Tibial nerve (tissue), 4 donors: ENCODE data around the gene CLSTN1. TPM values are rescaled to one million over a fixed set of nuclear protein-coding genes. Genes with fewer than 3 reads are reported as not detected.

ENCODE experiments used
- DNase-seq, 2 donors: peaks; one replicate each; pipeline ENCODE4 v3.0.0-alpha.2; 2019; ENCODE audit warnings: low spot score in 2 of 2
- H3K27ac ChIP-seq, 4 donors: fragments of 200-600 bp; sonication (generic) in 3 of 4; one replicate each; pipeline ENCODE4 v1.5.1; 2017 to 2019; ENCODE audit warnings: mild to moderate bottlenecking in 1 of 4
- H3K27me3 ChIP-seq, 2 donors: fragments of 200-600 bp; sonication (generic) in 1 of 2; one replicate each; pipeline versions ENCODE4 v1.5.1 to v1.6.0; 2017 to 2019
- H3K36me3 ChIP-seq, 3 donors: fragments of 200-600 bp; sonication (generic); one replicate each; pipeline ENCODE4 v1.5.1; 2018 to 2019
- H3K4me1 ChIP-seq, 4 donors: fragments of 200-600 bp; sonication (generic) in 3 of 4; one replicate each; pipeline ENCODE4 v1.5.1; 2017 to 2019
- H3K4me3 ChIP-seq, 4 donors: fragments of 200-600 bp; sonication (generic) in 3 of 4; one replicate each; pipeline ENCODE4 v1.5.1; 2017 to 2019; ENCODE audit warnings: mild to moderate bottlenecking in 1 of 4, moderate library complexity in 1 of 4
- H3K9me3 ChIP-seq, 4 donors: fragments of 200-600 bp; sonication (generic) in 3 of 4; one replicate each; pipeline ENCODE4 v1.5.1; 2017 to 2019
- CTCF ChIP-seq, 5 experiments: fragments of 200-600 bp in 3 of 5; fragments of 450-650 bp in 2 of 5; sonication (generic) in 3 of 5; IDR thresholded peaks; one replicate each; pipeline ENCODE4 v1.5.1; 2016 to 2019; ENCODE audit warnings: antibody characterized with exemption in 5 of 5, mild to moderate bottlenecking in 3 of 5, moderate library complexity in 2 of 5
- EP300 ChIP-seq, 2 donors: sonication (generic); formaldehyde crosslinking; IDR thresholded peaks; one replicate each; pipeline ENCODE4 v1.6.1; 2017; ENCODE audit warnings: antibody characterized with exemption in 2 of 2, mild to moderate bottlenecking in 1 of 2
- POLR2A ChIP-seq, 2 donors: fragments of 450-650 bp; IDR thresholded peaks; one replicate each; pipeline ENCODE4 v1.6.1; 2017; ENCODE audit warnings: antibody characterized with exemption in 2 of 2, mild to moderate bottlenecking in 2 of 2, moderate library complexity in 2 of 2
- WGBS, 2 donors: methylation state at CpG; one replicate each; pipeline ENCODE4 v1.1.5; 2018; 5-methylcytosine and 5-hydroxymethylcytosine counted together
- total RNA-seq, 4 donors: library from RNA; depleted of rRNA; stranded (reverse); fragments of >200 nt; gene quantifications; one replicate each; pipeline ENCODE4 v1.1.0, GENCODE V29; 2016

The CLSTN1 gene
- total RNA-seq, 4 donors from 2014 or later: 60.9 to 90.6 (median 72.5) TPM

GRCh38 chr1:9701665-9702064 is 122.1 kb downstream of the CLSTN1 start:
- Histone ChIP-seq H3K4me3 (no peak overlapping the region), H3K4me1 (no peaks in the 10 kb centered on the region), H3K27me3 (no peaks in the 10 kb centered on the region), H3K36me3 (no peaks in the 10 kb centered on the region), H3K9me3 (no peaks in the 10 kb centered on the region), H3K27ac (no peak overlapping the region)
- DNase-seq: no peak
- TF ChIP-seq CTCF (IDR thresholded peaks at IDR 0.05): no peak
- no peak for TF ChIP-seq EP300 (IDR thresholded peaks at IDR 0.05)
- TF ChIP-seq POLR2A (IDR thresholded peaks at IDR 0.05): no peak
- WGBS, 2 donors: 81 to 94% methylated on average over 4 of the region's 4 CpGs

GRCh38 chr1:9700340-9700739 is 123.4 kb downstream of the CLSTN1 start:
- TF ChIP-seq EP300 (IDR thresholded peaks at IDR 0.05): no peak
- TF ChIP-seq POLR2A (IDR thresholded peaks at IDR 0.05): no peak
- no peak for TF ChIP-seq CTCF (IDR thresholded peaks at IDR 0.05)
- no peak for DNase-seq
- Histone ChIP-seq H3K4me3 (no peak overlapping the region), H3K27ac (no peak overlapping the region), H3K4me1 (no peaks in the 10 kb centered on the region), H3K9me3 (no peaks in the 10 kb centered on the region), H3K36me3 (no peaks in the 10 kb centered on the region), H3K27me3 (no peaks in the 10 kb centered on the region)
- WGBS, 2 donors: 88 to 90% methylated on average over 12 of the region's 12 CpGs

- 86 to 91% methylated on average over 7 of the region's 7 CpGs for WGBS, 2 donors
- peaks cover 0 to 3% (median 0%) of the 10 kb centered on the region in 3 donors for H3K36me3 ChIP-seq
- no peaks in the 10 kb centered on the region for H3K9me3 ChIP-seq
- no peaks in the 10 kb centered on the region for H3K27me3 ChIP-seq
- TF ChIP-seq POLR2A (IDR thresholded peaks at IDR 0.05) (no peak), CTCF (IDR thresholded peaks at IDR 0.05) (no peak), EP300 (IDR thresholded peaks at IDR 0.05) (no peak)
- no peaks in the 10 kb centered on the region for H3K4me1 ChIP-seq
- no peak for DNase-seq
- no peak overlapping the region for H3K27ac ChIP-seq
- H3K4me3 ChIP-seq: no peak overlapping the region
Measured at GRCh38 chr1:9699361-9699760, 124.4 kb downstream of the CLSTN1 start.

GRCh38 chr1:9696793-9697192 is 127.0 kb downstream of the CLSTN1 start:
- Histone ChIP-seq H3K4me3 (no peak overlapping the region), H3K36me3 (peaks cover 0 to 22% (median 0%) of the 10 kb centered on the region in 3 donors), H3K9me3 (no peaks in the 10 kb centered on the region), H3K27ac (no peak overlapping the region), H3K27me3 (no peaks in the 10 kb centered on the region), H3K4me1 (no peaks in the 10 kb centered on the region)
- WGBS, 2 donors: 96 to 97% methylated on average over 2 of the region's 2 CpGs
- TF ChIP-seq EP300 (IDR thresholded peaks at IDR 0.05) (no peak), CTCF (IDR thresholded peaks at IDR 0.05) (no peak), POLR2A (IDR thresholded peaks at IDR 0.05) (no peak)
- DNase-seq: no peak

- Histone ChIP-seq H3K27ac (no peak overlapping the region), H3K9me3 (no peaks in the 10 kb centered on the region), H3K36me3 (peaks cover 0 to 22% (median 0%) of the 10 kb centered on the region in 3 donors), H3K27me3 (no peaks in the 10 kb centered on the region), H3K4me3 (no peak overlapping the region), H3K4me1 (peaks cover 0 to 44% (median 26%) of the 10 kb centered on the region in 4 donors)
- 60 to 70% methylated on average over 5 of the region's 5 CpGs for WGBS, 2 donors
- TF ChIP-seq CTCF (IDR thresholded peaks at IDR 0.05) (no peak), POLR2A (IDR thresholded peaks at IDR 0.05) (no peak), EP300 (IDR thresholded peaks at IDR 0.05) (no peak)
- DNase-seq: no peak
Measured at GRCh38 chr1:9691691-9692090, 132.1 kb downstream of the CLSTN1 start.
